ENCODE data around the gene CDH5. TPM values are rescaled to one million over a fixed set of nuclear protein-coding genes. Genes with fewer than 3 reads are reported as not detected.
A peak's percentile ranks its signal among the peaks of the same experiment; 100 is the strongest.

The CDH5 gene
- total and polyA plus RNA-seq, 2 of the 8 experiments (the other 6 are each of a cell fraction or from before 2014, with no cell fraction given) = 0.32 TPM

GRCh38 chr16:66370786-66371684 is 4.5 kb downstream of the CDH5 start:
- no peaks in the 10 kb centered on the region for H3K23me2 ChIP-seq (ENCODE audit: low read depth, low read length)
- H3K4me3 ChIP-seq (ENCODE audit: extremely low read depth in 1 of 4, insufficient read depth in 2 of 4, low read depth in 3 of 4, low read length in 4 of 4) = no peak overlapping the region
- 0 out of 2 replicates have a peak overlapping the region, but pooled peaks have one; percentile 32 for H2BK20ac ChIP-seq (ENCODE audit: low read length)
- no peak overlapping the region for H4K8ac ChIP-seq (ENCODE audit: extremely low read depth, insufficient read depth, low read length)
- H3K23ac ChIP-seq (ENCODE audit: insufficient read length) = no peak overlapping the region
- H3K79me2 ChIP-seq (ENCODE audit: control insufficient read depth in 1 of 2, insufficient read depth in 2 of 2, low read length in 2 of 2) = no peaks in the 10 kb centered on the region
- H3K36me3 ChIP-seq (ENCODE audit: control insufficient read depth in 2 of 4, insufficient read depth in 4 of 4, low read length in 3 of 4) = no peaks in the 10 kb centered on the region
- no peak overlapping the region for H4K91ac ChIP-seq (replicated peaks; ENCODE audit: insufficient read length, low read length)
- H3K27ac ChIP-seq (ENCODE audit: low read depth, low read length) = no peak overlapping the region
- no peak overlapping the region for H3K14ac ChIP-seq (ENCODE audit: insufficient read length)
- no peak overlapping the region for H2AFZ ChIP-seq (ENCODE audit: low read length)
- POLR2A ChIA-PET (ENCODE audit: partially characterized antibody) = interaction anchor here (1.2 kb wide), 1 partner anchor 9 kb away, joined by 3 read pairs; no protein-coding TSS in a partner anchor
- peak overlapping the region; percentile 6; the same call in 1 of the 2 replicates for H3K18ac ChIP-seq (ENCODE audit: extremely low read depth, low read length)
- no peak overlapping the region for H2BK12ac ChIP-seq (ENCODE audit: low read depth, low read length)
- DNase-seq (ENCODE audit: low read depth in 1 of 2, low spot score in 2 of 2) (no peak), FAIRE-seq (no peak)
- H2BK120ac ChIP-seq (replicated peaks; ENCODE audit: low read depth, low read length) = no peak overlapping the region
- no peak overlapping the region for H3K4me2 ChIP-seq (ENCODE audit: insufficient read depth in 1 of 2, low read depth in 2 of 2, low read length in 2 of 2)
- H3K56ac ChIP-seq (replicated peaks; ENCODE audit: insufficient read length, low read depth, low read length) = no peak overlapping the region
- no peaks in the 10 kb centered on the region for H4K20me1 ChIP-seq (replicated peaks in 1 of 2; ENCODE audit: control insufficient read depth in 1 of 2, insufficient read depth in 2 of 2, low read length in 2 of 2)
- peak overlapping the region; percentile 13; the same call in 1 of the 2 replicates for H2AK5ac ChIP-seq (ENCODE audit: low read depth, low read length)
- H3K4ac ChIP-seq (replicated peaks; ENCODE audit: insufficient read length, low read depth, low read length) = no peak overlapping the region
- no peaks in the 10 kb centered on the region for H3K27me3 ChIP-seq (replicated peaks in 1 of 4; ENCODE audit: control insufficient read depth in 3 of 4, extremely low read depth in 1 of 4, insufficient read depth in 3 of 4, low read length in 3 of 4)
- CTCF ChIA-PET (ENCODE audit: partially characterized antibody) = interaction anchor here (0.6 to 8.6 kb wide), 11 partner anchors 8 to 152 kb away, joined by 3 to 106 read pairs (median 3); no protein-coding TSS in a partner anchor
- H3K9ac ChIP-seq (replicated peaks in 1 of 4; ENCODE audit: extremely low read depth in 1 of 4, low read depth in 3 of 4, low read length in 3 of 4) = no peak overlapping the region
- H2BK15ac ChIP-seq (ENCODE audit: low read length) = no peak overlapping the region
- H4K5ac ChIP-seq (ENCODE audit: insufficient read length, low read depth, low read length) = no peak overlapping the region
- peaks cover 2 to 11% (median 7%) of the 10 kb centered on the region in 4 experiments for H3K4me1 ChIP-seq (replicated peaks in 1 of 4; ENCODE audit: control insufficient read depth in 3 of 4, insufficient read depth in 4 of 4, low read length in 3 of 4)
- H2BK5ac ChIP-seq (ENCODE audit: low read depth, low read length) = peak overlapping the region; percentile 71; the same call in 1 of the 2 replicates
- no peaks in the 10 kb centered on the region for H3K9me3 ChIP-seq (ENCODE audit: insufficient read depth in 2 of 2, low read depth in 1 of 2, low read length in 1 of 2)
- H3K79me1 ChIP-seq (ENCODE audit: low read depth, low read length) = no peaks in the 10 kb centered on the region
- WGBS, 2 experiments (ENCODE audit: extremely low coverage in 1 of 2, insufficient coverage in 1 of 2, insufficient read length in 1 of 2, insufficient replicate concordance in 2 of 2, low coverage in 1 of 2, low lambda C conversion rate in 2 of 2, missing lambda C conversion rate in 1 of 2) = 95% methylated on average over 8 of the region's 9 CpGs; no CpG with 5 or more reads in 1 of the 2 experiments
- TF ChIP-seq FOSL1 (IDR thresholded peaks at IDR 0.05; ENCODE audit: insufficient read depth, low read depth, low read length) (no peak), TAF1 (IDR thresholded peaks at IDR 0.05; ENCODE audit: low read depth, low read length) (no peak), GABPA (IDR thresholded peaks at IDR 0.05; ENCODE audit: borderline replicate concordance, insufficient read depth, low read length) (no peak), CBX8 (IDR thresholded peaks at IDR 0.05; ENCODE audit: borderline replicate concordance, low read depth, low read length) (no peak)
